Stimulated activated CD8-positive, alpha-beta memory T cell treated with anti-CD3 and anti-CD28 coated beads, Interleukin-15, amount 100 ng/mL, for 48 hours (primary cell): Measurements from ENCODE around the gene UNC50.

ENCODE experiments used
- DNase-seq, 2 donors: peaks; one replicate each; pipeline ENCODE4 v3.0.0-alpha.2; 2020; ENCODE audit warnings: low read depth in 2 of 2

The UNC50 gene

GRCh38 chr2:98608116-98608961 is at the start of gene UNC50, which contains the start of gene COA5:
TSS of gene UNC50 (plus strand) at chr2:98608589. CDS start at chr2:98609760, 1,171 bp downstream.
TSS of gene COA5 (minus strand) at chr2:98608512. CDS start at chr2:98608405, 107 bp downstream.
- DNase-seq, result peak; percentile 89

- DNase-seq, result no peak
Observed at GRCh38 chr2:98558852-98559530, 49.4 kb upstream of the UNC50 start.

- DNase-seq, result no peak
Observed at GRCh38 chr2:98559581-98559980, 48.8 kb upstream of the UNC50 start.

GRCh38 chr2:98560256-98560771 is 48.1 kb upstream of the UNC50 start:
- DNase-seq, result no peak

GRCh38 chr2:98561018-98561417 is 47.4 kb upstream of the UNC50 start:
- DNase-seq, result no peak

- no peak for DNase-seq
Observed at GRCh38 chr2:98561902-98562695, 46.3 kb upstream of the UNC50 start.

- no peak for DNase-seq
Observed at GRCh38 chr2:98563394-98563793, 45.0 kb upstream of the UNC50 start.

- DNase-seq, result no peak
Observed at GRCh38 chr2:98564541-98565132, 43.8 kb upstream of the UNC50 start.

- no peak for DNase-seq
Observed at GRCh38 chr2:98565286-98565860, 43.0 kb upstream of the UNC50 start.

- no peak for DNase-seq
Observed at GRCh38 chr2:98565941-98566340, 42.4 kb upstream of the UNC50 start.

- no peak for DNase-seq
Observed at GRCh38 chr2:98568161-98568956, 40.0 kb upstream of the UNC50 start.

GRCh38 chr2:98569197-98569793 is 39.1 kb upstream of the UNC50 start:
- DNase-seq, result peak; percentile 38 to 58

- DNase-seq, result no peak
Observed at GRCh38 chr2:98569915-98570314, 38.5 kb upstream of the UNC50 start.

GRCh38 chr2:98570356-98570755 is 38.0 kb upstream of the UNC50 start:
- no peak for DNase-seq

GRCh38 chr2:98571121-98571701 is 37.2 kb upstream of the UNC50 start:
- no peak for DNase-seq

- DNase-seq, result no peak
Observed at GRCh38 chr2:98571796-98572195, 36.6 kb upstream of the UNC50 start.

- DNase-seq, result no peak
Observed at GRCh38 chr2:98572211-98572610, 36.2 kb upstream of the UNC50 start.

- no peak for DNase-seq
Observed at GRCh38 chr2:98572676-98573075, 35.7 kb upstream of the UNC50 start.

GRCh38 chr2:98573426-98573825 is 35.0 kb upstream of the UNC50 start:
- no peak for DNase-seq
